Right kidney (tissue), 9 donors: ENCODE results near the gene KRT32.
A peak's percentile ranks its signal among the peaks of the same experiment; 100 is the strongest.

Source experiments
- DNase-seq: peaks from one replicate; pipeline ENCODE4 v3.0.0-alpha.2; 2016
- long read RNA-seq, 8 donors: transcript quantifications; one replicate each; lab custom pipeline, GENCODE V29; 2026

Gene KRT32
- long read RNA-seq, donor 1 = 0 reads
- long read RNA-seq, donor 2 = 0 reads
- long read RNA-seq, donor 3 = 0 reads
- long read RNA-seq, donor 4 = 0 reads
- long read RNA-seq, donor 5 = 0 reads
- long read RNA-seq, donor 6 = 0 reads
- long read RNA-seq, donor 7 = 0 reads
- long read RNA-seq, donor 8 = 0 reads

- DNase-seq = no peak
Observed at GRCh38 chr17:41466988-41467387, at the start of gene KRT32. KRT32 (minus strand) TSS chr17:41467386; CDS start chr17:41467325, 61 bp downstream.

- no peak for DNase-seq
Observed at GRCh38 chr17:41516830-41517283, 49.7 kb upstream of the KRT32 start.

- DNase-seq = no peak
Observed at GRCh38 chr17:41516147-41516829, 49.1 kb upstream of the KRT32 start.

DNA sequence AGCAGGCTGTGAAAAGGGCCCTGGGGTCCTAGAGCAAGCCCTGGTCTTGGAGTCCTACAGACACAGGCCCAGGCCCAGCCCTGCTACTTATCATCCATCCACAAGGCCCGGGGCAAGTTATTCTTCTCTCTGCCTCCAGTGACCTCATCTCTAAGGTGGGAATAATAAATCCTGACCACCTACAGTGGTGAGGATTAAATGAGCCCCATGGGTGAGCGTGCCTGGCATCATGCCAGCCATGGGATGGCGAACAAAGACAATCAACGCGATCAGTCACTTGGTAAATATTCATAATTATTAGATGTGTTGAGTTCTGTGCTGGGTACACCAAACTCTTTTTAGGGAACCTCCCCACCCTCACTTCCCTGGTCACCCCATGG, 46.0 kb upstream of the KRT32 start:
- no peak for DNase-seq

DNA sequence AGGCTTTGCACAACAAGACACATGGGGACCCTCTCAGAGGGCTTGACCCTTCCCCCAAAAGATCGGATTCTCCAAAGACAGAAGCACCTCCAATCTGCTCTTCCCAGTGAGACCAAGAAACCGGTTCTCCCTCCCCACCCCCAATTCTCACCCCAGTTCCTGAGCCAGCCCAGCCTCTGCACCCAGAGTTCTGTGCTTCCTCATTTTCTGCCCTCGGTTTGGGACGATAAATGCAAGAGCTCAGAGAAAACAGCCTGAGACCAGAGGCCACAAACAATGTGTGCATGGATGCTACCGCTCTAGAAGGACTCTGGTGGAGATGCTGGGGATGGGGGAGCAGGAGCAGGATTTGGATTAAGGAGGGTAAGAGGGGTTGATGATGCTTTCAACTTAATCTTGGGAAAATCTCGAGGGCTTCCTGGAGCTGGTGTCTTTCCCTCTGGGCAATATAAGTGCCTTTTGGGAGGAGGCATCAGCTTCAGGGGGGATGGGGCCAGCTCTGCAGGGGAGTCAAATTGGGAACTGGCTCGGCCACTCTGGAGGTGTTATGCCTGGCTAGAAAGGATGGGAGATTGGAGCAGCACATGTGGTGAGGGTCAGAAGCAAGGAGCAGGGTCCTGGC, 45.5 kb upstream of the KRT32 start:
- DNase-seq = no peak

DNA sequence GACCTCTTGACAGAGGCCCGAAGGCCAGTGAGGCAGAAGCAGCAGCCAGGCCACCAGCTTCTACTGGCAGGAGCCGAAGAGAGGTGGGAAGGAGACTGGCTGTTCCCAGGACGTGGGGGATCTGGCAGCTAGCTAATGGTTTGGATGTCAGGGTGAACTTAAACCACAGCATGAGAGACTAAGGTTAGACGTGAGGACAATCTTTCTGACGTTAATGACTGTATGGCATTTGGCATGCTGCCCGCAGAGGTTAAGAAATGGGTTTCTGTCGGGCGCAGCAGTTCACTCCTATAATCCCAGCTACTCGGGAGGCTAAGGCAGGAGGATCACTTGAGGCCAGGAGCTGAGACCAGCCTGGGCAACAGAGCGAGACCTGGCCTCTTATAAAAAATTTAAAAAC, 44.5 kb upstream of the KRT32 start:
- DNase-seq = no peak

DNA sequence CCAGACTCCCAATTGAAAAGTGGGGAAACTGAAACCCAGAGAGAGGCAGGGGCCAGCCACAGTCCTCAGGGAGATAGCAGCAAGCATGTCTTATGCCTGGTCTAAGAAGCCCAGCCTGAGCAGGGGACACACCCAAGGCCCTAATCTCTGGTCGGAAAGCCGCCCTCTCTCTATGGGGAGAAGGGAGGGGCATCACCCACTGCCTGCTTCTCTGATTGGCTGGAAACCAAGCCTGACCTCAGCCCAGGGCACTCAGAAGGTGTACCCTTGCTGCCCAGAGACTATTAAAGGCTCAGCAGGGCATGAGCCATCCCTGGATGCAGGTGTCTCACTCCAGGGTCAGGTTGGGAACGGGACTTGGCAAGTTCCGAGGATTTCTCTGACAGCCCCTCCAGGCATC, 43.9 kb upstream of the KRT32 start:
- DNase-seq = no peak

DNA sequence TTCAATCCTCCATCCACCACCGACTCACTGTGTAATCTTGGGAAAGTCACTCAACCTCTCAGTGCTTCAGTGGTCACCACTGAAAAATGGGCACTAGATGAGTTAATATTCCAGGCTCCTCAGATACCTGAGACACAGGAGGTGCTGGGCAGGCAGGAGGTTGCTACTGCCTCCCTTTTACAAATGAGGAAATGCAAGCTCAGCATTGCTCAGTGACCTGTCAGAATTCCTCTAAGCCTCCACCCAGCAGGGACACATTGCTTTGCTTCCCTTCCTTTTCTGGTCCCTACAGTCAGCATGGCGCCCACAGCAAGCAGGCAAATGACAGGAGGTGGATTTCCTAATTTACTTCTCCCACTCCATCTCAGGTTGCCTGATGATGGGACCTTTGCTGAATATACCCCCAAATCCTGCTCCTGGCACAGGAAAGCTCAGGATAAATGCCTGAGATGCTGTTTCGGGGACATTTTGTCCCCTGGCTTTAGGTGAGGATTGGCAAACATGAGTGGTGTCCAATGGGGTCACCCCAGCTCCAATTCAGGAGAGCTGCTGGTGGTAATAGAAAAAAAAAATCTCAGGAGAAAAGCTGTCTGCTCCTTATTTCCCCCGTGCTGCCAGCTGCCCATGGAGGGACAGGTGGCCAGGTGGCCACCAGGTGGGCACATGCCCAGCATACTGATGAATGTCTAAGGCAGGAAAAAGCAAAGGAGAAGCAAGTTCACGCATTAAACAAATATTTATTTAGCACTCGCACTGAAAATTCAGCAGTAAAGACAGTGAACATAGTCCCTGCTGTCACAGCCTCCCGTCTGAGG, 43.3 kb upstream of the KRT32 start:
- DNase-seq = no peak

GRCh38 chr17:41507315-41507880, 40.2 kb upstream of the KRT32 start:
- DNase-seq = no peak

- no peak for DNase-seq
Observed at GRCh38 chr17:41505809-41506767, 38.9 kb upstream of the KRT32 start.

GRCh38 chr17:41505007-41505808, 38.0 kb upstream of the KRT32 start, which contains the start of gene KRT13:
KRT13 (minus strand) TSS chr17:41505612; CDS start chr17:41505550, 62 bp downstream.
- no peak for DNase-seq

DNA sequence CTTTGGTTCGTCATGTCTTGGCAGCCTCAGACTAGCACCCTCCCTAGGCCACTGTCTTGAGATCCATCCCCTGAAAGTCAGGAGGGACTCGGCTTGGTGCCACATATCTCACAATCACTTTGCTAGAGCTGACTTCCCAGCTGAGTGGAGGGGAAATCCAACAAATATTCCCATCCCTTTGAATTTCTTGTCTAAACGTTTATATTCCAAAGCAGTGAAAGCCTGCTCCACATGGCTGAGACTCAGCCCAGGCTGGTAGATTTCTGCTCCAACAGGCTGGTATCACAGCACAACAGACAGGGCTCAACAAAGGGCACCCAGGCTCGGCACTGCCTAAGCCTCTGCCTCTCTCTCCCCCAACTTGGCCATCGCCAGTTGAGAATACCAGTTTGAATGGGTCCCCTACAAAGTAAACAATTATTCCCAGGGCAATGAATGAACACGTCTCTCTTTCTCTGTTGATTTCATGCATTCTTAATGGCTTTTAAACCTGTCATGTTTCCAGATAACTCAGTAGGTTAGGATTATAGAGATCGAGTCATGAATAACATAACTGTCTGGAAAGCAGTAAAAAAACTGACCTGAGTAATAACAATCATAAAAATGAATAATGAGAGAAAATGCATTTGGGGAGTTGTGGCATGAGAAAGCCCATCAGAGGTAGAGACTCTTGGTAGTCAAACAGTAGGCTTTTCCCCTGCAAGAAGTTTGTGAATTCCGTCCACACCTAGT, 37.2 kb upstream of the KRT32 start:
- no peak for DNase-seq

- DNase-seq = no peak
Observed at GRCh38 chr17:41503202-41503601, 36.0 kb upstream of the KRT32 start.

DNA sequence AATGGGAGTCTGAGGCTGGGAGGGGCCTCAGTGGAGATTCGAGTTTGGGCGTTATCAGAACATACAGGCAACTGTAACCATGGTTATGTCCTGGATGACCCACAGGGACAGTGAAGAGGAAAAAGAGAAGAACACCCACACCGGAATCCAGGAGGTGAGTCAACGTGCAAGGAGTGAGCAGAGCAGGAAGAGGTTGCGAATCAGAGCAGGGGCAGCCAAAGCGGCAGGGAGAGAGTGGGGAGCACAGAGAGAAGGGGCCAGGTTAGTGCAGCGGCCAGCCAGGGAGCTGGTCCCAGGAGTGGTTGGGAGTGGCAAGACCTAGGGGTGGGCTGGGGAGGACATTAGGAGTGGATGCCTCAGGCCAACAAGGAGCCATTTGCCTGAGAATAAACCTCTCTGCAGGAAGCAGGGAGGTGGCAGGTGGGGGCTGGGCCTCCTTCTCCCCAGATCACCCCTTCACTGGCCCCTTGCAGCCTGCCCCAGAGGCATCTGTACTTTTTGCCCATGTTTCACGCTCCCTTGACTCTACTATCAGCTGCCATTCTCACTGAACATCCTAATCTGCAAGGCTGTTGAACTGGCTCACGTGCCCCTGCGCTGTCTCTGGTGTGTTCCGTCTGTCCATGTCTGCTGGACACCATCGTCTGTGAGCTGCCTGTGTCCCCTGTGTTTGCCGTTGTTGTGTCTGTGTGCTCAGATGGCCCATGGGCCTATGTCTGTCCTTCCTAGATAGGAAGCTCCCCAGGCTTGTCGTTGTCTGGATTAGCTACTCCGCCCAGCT, 33.1 kb upstream of the KRT32 start:
- DNase-seq = no peak

DNA sequence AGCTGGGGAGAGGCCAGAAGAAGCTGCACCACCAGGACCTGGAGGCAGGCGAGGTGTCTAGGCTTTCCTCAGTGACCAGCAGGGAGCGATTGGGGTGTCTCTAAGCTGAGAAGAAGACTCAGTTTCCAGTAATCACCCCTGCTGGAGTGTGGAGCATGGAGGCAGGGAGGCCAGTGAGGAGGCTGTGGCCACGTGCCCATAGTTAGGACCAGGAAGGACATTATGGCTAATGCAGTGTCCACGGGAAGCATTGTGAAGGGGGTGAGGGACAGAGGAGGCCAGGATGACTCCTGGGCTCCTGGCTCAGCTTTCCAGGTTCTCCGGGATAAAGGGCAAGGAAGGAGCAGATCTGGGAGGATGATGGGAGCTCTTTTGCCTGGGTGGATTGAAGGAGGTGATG, 32.5 kb upstream of the KRT32 start:
- no peak for DNase-seq

DNA sequence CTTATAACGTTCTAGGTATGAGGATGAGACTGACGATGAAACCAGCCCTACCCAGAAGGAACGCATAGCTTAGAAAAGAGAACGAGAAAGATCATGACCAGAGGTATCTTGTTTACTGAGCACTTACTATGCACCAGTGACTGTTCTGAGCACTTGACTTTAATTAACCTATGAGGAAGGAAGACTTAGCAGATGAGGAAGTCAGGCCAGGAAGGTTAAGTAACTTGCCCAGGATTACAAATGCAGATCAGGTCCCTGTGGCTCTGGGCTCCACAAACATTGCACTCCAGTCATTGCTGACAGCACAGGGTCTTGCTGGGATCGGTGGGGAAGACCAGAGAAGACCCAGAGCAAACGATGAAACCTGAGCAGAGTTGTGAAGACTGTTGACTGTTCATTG, 31.1 kb upstream of the KRT32 start:
- no peak for DNase-seq

GRCh38 chr17:41496803-41497484, 29.8 kb upstream of the KRT32 start:
- peak; percentile 45 for DNase-seq

GRCh38 chr17:41494524-41494923, 27.3 kb upstream of the KRT32 start:
- DNase-seq = no peak
